GM21825 (cell line): ENCODE data around the gene STAP2.
"Not testable (repeated sequence)": the region's sequence is repeated elsewhere in the genome, so short reads cannot be mapped to it uniquely, and the experiment has no call there.

Experiments used
- ATAC-seq: cut with Tn5 transposase; IDR thresholded peaks from one replicate; pipeline ENCODE4 v1.9.1; 2021; ENCODE audit warnings: mild to moderate bottlenecking, moderate library complexity; ENCODE audit not compliant: unreplicated experiment

STAP2 gene

GRCh38 chr19:4278010-4278409 lies 60.6 kb downstream of the STAP2 start:
- ATAC-seq, result no peak

GRCh38 chr19:4277191-4277696 lies 61.4 kb downstream of the STAP2 start:
- ATAC-seq, result no peak

- ATAC-seq, result not testable (repeated sequence)
Measured at GRCh38 chr19:4274321-4274686, 64.3 kb downstream of the STAP2 start.
